Heart left ventricle (tissue), 13 donors: ENCODE measurements around the gene ENDOD1.

ENCODE experiments used
- CTCF ChIP-seq, 12 donors: fragments of 200-600 bp; sonication (generic) in 4 of 12; IDR thresholded peaks; one replicate each; pipeline versions ENCODE4 v1.5.0 to v1.8.0; 2018 to 2022; ENCODE audit warnings: antibody characterized with exemption in 12 of 12, mild to moderate bottlenecking in 5 of 12
- POLR2A ChIP-seq, 2 donors: fragments of 450-650 bp; IDR thresholded peaks; one replicate each; pipeline ENCODE4 v1.6.1; 2017; ENCODE audit warnings: antibody characterized with exemption in 2 of 2, mild to moderate bottlenecking in 2 of 2, moderate library complexity in 2 of 2
- donor health status: ischemic (EF 13 %, LVEDD 7.1; RV severe dilation, severe dysfunction).
- donor health status: DM: no; HTN: yes; CAD: no.
- donor health status: DM: no; HTN: no; CAD: no.
- donor health status: ischemic (EF 25% LVEDD 6.9; RV normal size, moderate dysfunction).
- donor health status: ischemic (EF 25% LVEDD 5.7; RV mildly dilated, moderate dysfunction).
- donor health status: ischemic (EF 35%, LVEDD 5.7; RV mildly dilated, moderate dysfunction).
- donor health status: nonischemic (EF 11% LVEDD 7.7; RV severe dilation, severe dysfunction).
- donor health status: DM: yes; HTN: yes; CAD: no.
- donor health status: PGD.
- donor health status: ischemic (EF 29% LVEDD 5.4; RV normal size, mild dysfunction).
- donor health status: nonischemic (EF 23%, LVEDD 6.1; RV moderate dilation, normal function).

GRCh38 chr11:95074792-95075563 lies 14.7 kb upstream of the ENDOD1 start:
- TF ChIP-seq CTCF (IDR thresholded peaks at IDR 0.05) = no peak
- TF ChIP-seq POLR2A (IDR thresholded peaks at IDR 0.05) = no peak
